GM18498 (cell line): ENCODE results near the gene NISCH.

Experiments
- ATAC-seq: cut with Tn5 transposase; IDR thresholded peaks from one replicate; pipeline ENCODE4 v1.9.1; 2021; ENCODE audit warnings: mild to moderate bottlenecking, moderate library complexity; ENCODE audit not compliant: unreplicated experiment

The NISCH gene

GRCh38 chr3:52488746-52489145 lies 33.3 kb downstream of the NISCH start:
- ATAC-seq = no peak

GRCh38 chr3:52489453-52489852 lies 34.0 kb downstream of the NISCH start:
- ATAC-seq = no peak

- no peak for ATAC-seq
These were observed 34.9 kb downstream of the NISCH start for GRCh38 chr3:52490035-52490938.

- no peak for ATAC-seq
These were observed 35.6 kb downstream of the NISCH start for GRCh38 chr3:52490939-52491526.

- ATAC-seq = no peak
These were observed 36.7 kb downstream of the NISCH start for GRCh38 chr3:52492059-52492458.

GRCh38 chr3:52493232-52494017 lies 38.0 kb downstream of the NISCH start:
- ATAC-seq = no peak

- ATAC-seq = no peak
These were observed 39.0 kb downstream of the NISCH start for GRCh38 chr3:52494445-52494844.

GRCh38 chr3:52494886-52495495 lies 39.6 kb downstream of the NISCH start, which contains the start of gene STAB1:
STAB1 (plus strand) TSS chr3:52495338; CDS start chr3:52495414, 76 bp downstream.
- ATAC-seq = no peak

- ATAC-seq = no peak
These were observed 40.6 kb downstream of the NISCH start for GRCh38 chr3:52495777-52496602.

GRCh38 chr3:52498137-52499054 lies 43.0 kb downstream of the NISCH start:
- ATAC-seq = no peak

- no peak for ATAC-seq
These were observed 45.6 kb downstream of the NISCH start for GRCh38 chr3:52501046-52501445.

GRCh38 chr3:52502001-52502400 lies 46.6 kb downstream of the NISCH start:
- no peak for ATAC-seq

GRCh38 chr3:52502808-52503350 lies 47.5 kb downstream of the NISCH start:
- no peak for ATAC-seq

GRCh38 chr3:52503788-52504424 lies 48.5 kb downstream of the NISCH start:
- ATAC-seq = no peak

GRCh38 chr3:52504977-52505376 lies 49.6 kb downstream of the NISCH start:
- ATAC-seq = no peak

- ATAC-seq = no peak
These were observed 51.0 kb downstream of the NISCH start for GRCh38 chr3:52506266-52506966.

- ATAC-seq = no peak
These were observed 52.0 kb downstream of the NISCH start for GRCh38 chr3:52507359-52507758.
